ENCODE measurements around the gene COX19. TPM values are rescaled to one million over a fixed set of nuclear protein-coding genes. Genes with fewer than 3 reads are reported as not detected.

The COX19 gene
- polyA plus RNA-seq, 1 donor (not counting 4 experiments of a cell fraction or from before 2014, with no cell fraction given): 6.2 TPM

GRCh38 chr7:999149-999879 is 24.0 kb upstream of the COX19 start:
- no peaks in the 10 kb centered on the region for H3K9me1 ChIP-seq (ENCODE audit: control insufficient read depth, extremely low read depth, insufficient read depth, low read length)
- no peaks in the 10 kb centered on the region for H3K9me3 ChIP-seq (ENCODE audit: control insufficient read depth, low read depth, low read length)
- H3K4me2 ChIP-seq (ENCODE audit: control insufficient read depth, extremely low read depth, insufficient read depth, low read depth, low read length): no peak overlapping the region
- no peak overlapping the region for H3K27ac ChIP-seq (ENCODE audit: control insufficient read depth, insufficient read depth, low read length)
- H4K20me1 ChIP-seq (ENCODE audit: control insufficient read depth, extremely low read depth, insufficient read depth, low read length): no peaks in the 10 kb centered on the region
- H3K4me3 ChIP-seq (ENCODE audit: control insufficient read depth in 2 of 3, extremely low read depth in 1 of 3, insufficient read depth in 2 of 3, low read depth in 1 of 3, low read length in 3 of 3): no peak overlapping the region
- no peaks in the 10 kb centered on the region for H3K4me1 ChIP-seq (ENCODE audit: control insufficient read depth, extremely low read depth, insufficient read depth, low read length)
- peaks cover 3 to 4% of the 10 kb centered on the region in 2 experiments for H3K36me3 ChIP-seq (ENCODE audit: control insufficient read depth in 2 of 2, extremely low read depth in 1 of 2, insufficient read depth in 2 of 2, low read length in 2 of 2)
- no peak for FAIRE-seq
- H3K9ac ChIP-seq (ENCODE audit: control insufficient read depth, extremely low read depth, insufficient read depth, low read length): no peak overlapping the region
- no peak for DNase-seq (ENCODE audit: low read depth, low spot score)
- no peaks in the 10 kb centered on the region for H3K79me2 ChIP-seq (ENCODE audit: control insufficient read depth, insufficient read depth, low read length)
- H3K27me3 ChIP-seq (ENCODE audit: control insufficient read depth, extremely low read depth, insufficient read depth, low read length): no peaks in the 10 kb centered on the region
- H2AFZ ChIP-seq (ENCODE audit: control insufficient read depth, low read length): no peak overlapping the region
- dilution Hi-C loops (cut with MboI; ENCODE audit: extremely low pct_ligation_motif_present, low sequenced_read_pairs): no loop called here
- no peak for TF ChIP-seq EZH2 (IDR thresholded peaks at IDR 0.05; ENCODE audit: low read length)
- TF ChIP-seq, protein P1, sequence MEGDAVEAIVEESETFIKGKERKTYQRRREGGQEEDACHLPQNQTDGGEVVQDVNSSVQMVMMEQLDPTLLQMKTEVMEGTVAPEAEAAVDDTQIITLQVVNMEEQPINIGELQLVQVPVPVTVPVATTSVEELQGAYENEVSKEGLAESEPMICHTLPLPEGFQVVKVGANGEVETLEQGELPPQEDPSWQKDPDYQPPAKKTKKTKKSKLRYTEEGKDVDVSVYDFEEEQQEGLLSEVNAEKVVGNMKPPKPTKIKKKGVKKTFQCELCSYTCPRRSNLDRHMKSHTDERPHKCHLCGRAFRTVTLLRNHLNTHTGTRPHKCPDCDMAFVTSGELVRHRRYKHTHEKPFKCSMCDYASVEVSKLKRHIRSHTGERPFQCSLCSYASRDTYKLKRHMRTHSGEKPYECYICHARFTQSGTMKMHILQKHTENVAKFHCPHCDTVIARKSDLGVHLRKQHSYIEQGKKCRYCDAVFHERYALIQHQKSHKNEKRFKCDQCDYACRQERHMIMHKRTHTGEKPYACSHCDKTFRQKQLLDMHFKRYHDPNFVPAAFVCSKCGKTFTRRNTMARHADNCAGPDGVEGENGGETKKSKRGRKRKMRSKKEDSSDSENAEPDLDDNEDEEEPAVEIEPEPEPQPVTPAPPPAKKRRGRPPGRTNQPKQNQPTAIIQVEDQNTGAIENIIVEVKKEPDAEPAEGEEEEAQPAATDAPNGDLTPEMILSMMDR (optimal IDR thresholded peaks at IDR 0.05 in 1 of 3, IDR thresholded peaks at IDR 0.05 in 1 of 3, conservative IDR thresholded peaks at IDR 0.05 in 1 of 3; ENCODE audit: extremely low read depth in 1 of 3, insufficient read depth in 2 of 3, low read length in 3 of 3): no peak

- Histone ChIP-seq H2AFZ (ENCODE audit: control insufficient read depth, low read length) (no peak overlapping the region), H4K20me1 (ENCODE audit: control insufficient read depth, extremely low read depth, insufficient read depth, low read length) (no peaks in the 10 kb centered on the region), H3K27me3 (ENCODE audit: control insufficient read depth, extremely low read depth, insufficient read depth, low read length) (no peaks in the 10 kb centered on the region), H3K9me3 (ENCODE audit: control insufficient read depth, low read depth, low read length) (no peaks in the 10 kb centered on the region), H3K4me2 (ENCODE audit: control insufficient read depth, extremely low read depth, insufficient read depth, low read depth, low read length) (no peak overlapping the region), H3K36me3 (ENCODE audit: control insufficient read depth in 2 of 2, extremely low read depth in 1 of 2, insufficient read depth in 2 of 2, low read length in 2 of 2) (peaks cover 3 to 4% of the 10 kb centered on the region in 2 experiments), H3K4me1 (ENCODE audit: control insufficient read depth, extremely low read depth, insufficient read depth, low read length) (no peaks in the 10 kb centered on the region), H3K9ac (ENCODE audit: control insufficient read depth, extremely low read depth, insufficient read depth, low read length) (no peak overlapping the region), H3K4me3 (ENCODE audit: control insufficient read depth in 2 of 3, extremely low read depth in 1 of 3, insufficient read depth in 2 of 3, low read depth in 1 of 3, low read length in 3 of 3) (no peak overlapping the region), H3K27ac (ENCODE audit: control insufficient read depth, insufficient read depth, low read length) (no peak overlapping the region), H3K79me2 (ENCODE audit: control insufficient read depth, insufficient read depth, low read length) (no peaks in the 10 kb centered on the region), H3K9me1 (ENCODE audit: control insufficient read depth, extremely low read depth, insufficient read depth, low read length) (no peaks in the 10 kb centered on the region)
- FAIRE-seq (no peak), DNase-seq (ENCODE audit: low read depth, low spot score) (no peak)
- TF ChIP-seq, protein P1 (optimal IDR thresholded peaks at IDR 0.05 in 1 of 3, IDR thresholded peaks at IDR 0.05 in 1 of 3, conservative IDR thresholded peaks at IDR 0.05 in 1 of 3; ENCODE audit: extremely low read depth in 1 of 3, insufficient read depth in 2 of 3, low read length in 3 of 3): no peak
- no peak for TF ChIP-seq EZH2 (IDR thresholded peaks at IDR 0.05; ENCODE audit: low read length)
- dilution Hi-C loops (cut with MboI; ENCODE audit: extremely low pct_ligation_motif_present, low sequenced_read_pairs): no loop called here
These were observed 22.4 kb upstream of the COX19 start for GRCh38 chr7:997404-998395.

Measured in keratinocyte (primary cell).